ENCODE data around the gene LTC4S.

LTC4S gene

GRCh38 chr5:179803651-179804554 lies 10.1 kb downstream of the LTC4S start:
- peak; percentile 35 for DNase-seq (ENCODE audit: low read depth, low spot score)

GRCh38 chr5:179804555-179804947 lies 10.8 kb downstream of the LTC4S start:
- H3K4me3 ChIP-seq (ENCODE audit: low read length), result no peak overlapping the region
- DNase-seq (ENCODE audit: low read depth, low spot score), result no peak

More at GRCh38 chr5:179803651-179804554, 10.1 kb downstream of the LTC4S start:
- H3K4me3 ChIP-seq (ENCODE audit: low read length), result no peak overlapping the region

- no peak for DNase-seq (ENCODE audit: low read depth, low spot score)
- peak overlapping the region; percentile 68 for H3K4me3 ChIP-seq (ENCODE audit: low read length)
Measured at GRCh38 chr5:179805070-179805528, 11.3 kb downstream of the LTC4S start.

- peak overlapping the region; percentile 68 for H3K4me3 ChIP-seq (ENCODE audit: low read length)
- no peak for DNase-seq (ENCODE audit: low read depth, low spot score)
Measured at GRCh38 chr5:179805529-179806249, 11.9 kb downstream of the LTC4S start.

- H3K4me3 ChIP-seq (ENCODE audit: low read length), result peak within 1 kb of the TSS; percentile 68
- peak; percentile 35 for DNase-seq (ENCODE audit: low read depth, low spot score)
Measured at GRCh38 chr5:179806250-179807048, 12.7 kb downstream of the LTC4S start, which contains the start of gene MGAT4B. Gene MGAT4B, minus strand, starts transcription at chr5:179806866. Its CDS starts 283 bp downstream, at chr5:179806583.

GRCh38 chr5:179812135-179812825 lies 18.5 kb downstream of the LTC4S start:
- no peak overlapping the region for H3K4me3 ChIP-seq (ENCODE audit: low read length)
- DNase-seq (ENCODE audit: low read depth, low spot score), result no peak

- no peak for DNase-seq (ENCODE audit: low read depth, low spot score)
- H3K4me3 ChIP-seq (ENCODE audit: low read length), result no peak overlapping the region
Measured at GRCh38 chr5:179812997-179813607, 19.3 kb downstream of the LTC4S start.

GRCh38 chr5:179814090-179814489 lies 20.3 kb downstream of the LTC4S start:
- H3K4me3 ChIP-seq (ENCODE audit: low read length), result no peak overlapping the region
- DNase-seq (ENCODE audit: low read depth, low spot score), result no peak

- H3K4me3 ChIP-seq (ENCODE audit: low read length), result no peak overlapping the region
- DNase-seq (ENCODE audit: low read depth, low spot score), result no peak
Measured at GRCh38 chr5:179815491-179816249, 21.9 kb downstream of the LTC4S start.

GRCh38 chr5:179816401-179816795 lies 22.6 kb downstream of the LTC4S start:
- H3K4me3 ChIP-seq (ENCODE audit: low read length), result no peak overlapping the region
- no peak for DNase-seq (ENCODE audit: low read depth, low spot score)

GRCh38 chr5:179816796-179817469 lies 23.1 kb downstream of the LTC4S start:
- no peak overlapping the region for H3K4me3 ChIP-seq (ENCODE audit: low read length)
- no peak for DNase-seq (ENCODE audit: low read depth, low spot score)

GRCh38 chr5:179817470-179817840 lies 23.7 kb downstream of the LTC4S start:
- H3K4me3 ChIP-seq (ENCODE audit: low read length), result no peak overlapping the region
- no peak for DNase-seq (ENCODE audit: low read depth, low spot score)

- H3K4me3 ChIP-seq (ENCODE audit: low read length), result no peak overlapping the region
- DNase-seq (ENCODE audit: low read depth, low spot score), result no peak
Measured at GRCh38 chr5:179817890-179818745, 24.3 kb downstream of the LTC4S start.

GRCh38 chr5:179818746-179819295 lies 25.0 kb downstream of the LTC4S start:
- no peak for DNase-seq (ENCODE audit: low read depth, low spot score)
- H3K4me3 ChIP-seq (ENCODE audit: low read length), result no peak overlapping the region

GRCh38 chr5:179819296-179820126 lies 25.7 kb downstream of the LTC4S start:
- no peak for DNase-seq (ENCODE audit: low read depth, low spot score)
- no peak overlapping the region for H3K4me3 ChIP-seq (ENCODE audit: low read length)

All from Jurkat, Clone E6-1 (cell line).